ENCODE measurements around the gene POLE. TPM values are rescaled to one million over a fixed set of nuclear protein-coding genes. Genes with fewer than 3 reads are reported as not detected.

Gene POLE
- total and polyA plus RNA-seq, 9 donors = 21.5 to 43.2 (median 31.4) TPM

DNA sequence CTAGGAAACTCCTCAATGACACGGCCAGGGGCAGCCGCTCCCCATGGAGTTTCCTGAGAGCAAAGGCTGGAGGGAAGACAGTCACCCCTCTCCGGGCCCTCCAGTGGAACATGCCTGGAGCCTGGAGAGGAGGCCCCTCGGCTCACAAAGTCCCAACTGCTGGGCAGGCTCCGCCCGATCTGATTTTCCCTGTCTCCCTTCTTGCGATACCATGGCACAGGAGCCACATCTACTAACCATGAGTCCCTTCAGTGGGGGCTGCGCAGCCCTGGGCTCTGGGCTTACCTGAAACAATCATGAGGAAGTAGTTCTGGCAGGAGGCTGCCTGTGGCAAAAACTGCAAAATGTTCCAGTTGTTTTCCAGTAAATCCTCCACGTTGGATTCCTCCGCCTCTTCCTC lies 53.2 kb downstream of the POLE start:
- Histone ChIP-seq H3K36me3 (ENCODE audit: control insufficient read depth, insufficient read depth, low read length) (peaks cover 90% of the 10 kb centered on the region), H3K9me3 (replicated peaks; ENCODE audit: control insufficient read depth, low read depth, low read length) (no peaks in the 10 kb centered on the region), H3K4me3 (ENCODE audit: low read length) (no peak overlapping the region), H3K4me1 (ENCODE audit: control insufficient read depth, insufficient read depth, low read length) (no peaks in the 10 kb centered on the region), H3K27ac (ENCODE audit: low read length) (no peak overlapping the region), H3K27me3 (ENCODE audit: control insufficient read depth, insufficient read depth, low read length) (no peaks in the 10 kb centered on the region)
- no peak for DNase-seq
- 85% methylated on average over 10 of the region's 10 CpGs for WGBS (ENCODE audit: insufficient coverage)

DNA sequence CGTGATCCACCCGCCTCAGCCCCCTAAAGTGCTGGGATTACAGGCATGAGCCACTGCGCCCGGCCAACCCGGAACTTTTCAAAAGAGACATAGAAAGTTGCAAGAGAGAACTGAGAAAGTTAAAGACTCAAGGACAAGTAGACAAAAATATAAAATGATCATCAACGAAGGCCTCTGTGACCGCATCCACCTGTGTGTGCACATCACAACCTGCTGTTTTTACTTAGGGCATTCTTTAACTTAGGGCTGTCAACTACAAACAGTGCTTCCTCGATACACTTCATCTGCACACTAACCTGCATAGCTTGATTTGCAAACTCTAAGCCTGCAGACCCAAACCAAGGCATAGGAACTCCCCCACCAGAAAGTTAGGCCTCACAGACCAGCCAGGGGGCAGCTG lies 53.7 kb downstream of the POLE start:
- 100% methylated on average over 2 of the region's 8 CpGs for WGBS (ENCODE audit: insufficient coverage)
- Histone ChIP-seq H3K27me3 (ENCODE audit: control insufficient read depth, insufficient read depth, low read length) (no peaks in the 10 kb centered on the region), H3K27ac (ENCODE audit: low read length) (no peak overlapping the region), H3K36me3 (ENCODE audit: control insufficient read depth, insufficient read depth, low read length) (peaks cover 91% of the 10 kb centered on the region), H3K9me3 (replicated peaks; ENCODE audit: control insufficient read depth, low read depth, low read length) (no peaks in the 10 kb centered on the region), H3K4me1 (ENCODE audit: control insufficient read depth, insufficient read depth, low read length) (no peaks in the 10 kb centered on the region), H3K4me3 (ENCODE audit: low read length) (no peak overlapping the region)
- DNase-seq = no peak

DNA sequence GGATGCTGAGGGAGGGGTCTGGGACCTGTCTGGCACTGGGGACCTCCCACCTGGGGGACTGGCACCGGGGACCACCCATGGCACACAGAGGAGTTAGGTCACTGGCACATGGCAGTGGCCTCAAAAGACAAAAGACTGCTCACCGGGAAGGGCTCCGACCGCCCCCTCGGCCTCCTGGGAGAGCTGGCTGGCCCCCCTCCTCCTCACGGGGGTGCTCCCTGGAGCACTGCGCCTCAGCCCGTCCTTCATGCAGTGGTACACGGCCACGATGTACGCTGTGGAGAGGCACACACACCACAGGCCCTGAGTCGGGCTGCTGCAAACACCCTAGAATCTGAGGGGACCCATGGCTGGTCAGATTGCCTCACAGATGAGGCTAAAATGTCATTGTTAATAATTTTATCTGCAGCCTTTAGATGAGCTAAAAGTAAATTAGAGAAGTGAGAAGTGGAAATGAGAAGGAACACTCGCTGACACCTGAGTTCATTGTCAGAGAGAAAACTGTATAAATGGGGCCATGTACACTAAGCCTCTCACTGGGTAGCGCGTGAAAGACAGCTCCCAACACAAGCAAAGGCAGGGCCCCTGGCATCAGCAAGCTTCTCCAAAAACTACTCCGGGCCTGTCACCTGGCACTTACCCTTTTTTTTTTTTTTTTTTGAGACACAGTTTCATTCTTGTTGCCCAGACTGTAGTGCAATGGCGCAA lies 54.5 kb downstream of the POLE start:
- Histone ChIP-seq H3K4me1 (ENCODE audit: control insufficient read depth, insufficient read depth, low read length) (no peaks in the 10 kb centered on the region), H3K9me3 (replicated peaks; ENCODE audit: control insufficient read depth, low read depth, low read length) (no peaks in the 10 kb centered on the region), H3K4me3 (ENCODE audit: low read length) (no peak overlapping the region), H3K36me3 (ENCODE audit: control insufficient read depth, insufficient read depth, low read length) (peaks cover 87% of the 10 kb centered on the region), H3K27me3 (ENCODE audit: control insufficient read depth, insufficient read depth, low read length) (no peaks in the 10 kb centered on the region), H3K27ac (ENCODE audit: low read length) (no peak overlapping the region)
- 84% methylated on average over 15 of the region's 17 CpGs for WGBS (ENCODE audit: insufficient coverage)
- no peak for DNase-seq

DNA sequence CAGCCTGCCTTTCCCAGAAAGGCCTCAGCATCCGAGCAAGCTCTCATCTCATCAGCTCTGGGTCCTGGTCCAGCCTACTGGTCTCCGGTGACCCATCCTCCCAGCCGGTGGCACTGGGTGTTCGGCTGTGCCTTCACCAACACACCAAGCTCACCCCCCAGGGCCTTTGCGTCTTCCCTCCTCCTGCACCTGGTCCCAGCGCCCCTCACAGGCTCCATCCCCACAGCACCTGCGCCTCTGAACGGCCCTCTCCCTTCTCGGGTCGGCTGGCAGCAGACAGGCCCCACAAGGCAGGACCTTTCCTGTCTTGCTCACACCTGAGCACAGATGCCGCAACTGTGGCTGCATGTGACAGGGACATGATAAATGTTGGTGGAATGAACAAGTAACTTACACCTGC lies 55.5 kb downstream of the POLE start:
- WGBS (ENCODE audit: insufficient coverage) = 98% methylated on average over 6 of the region's 11 CpGs
- H3K4me3 ChIP-seq (ENCODE audit: low read length) = no peak overlapping the region
- peaks cover 82% of the 10 kb centered on the region for H3K36me3 ChIP-seq (ENCODE audit: control insufficient read depth, insufficient read depth, low read length)
- H3K27ac ChIP-seq (ENCODE audit: low read length) = no peak overlapping the region
- no peaks in the 10 kb centered on the region for H3K4me1 ChIP-seq (ENCODE audit: control insufficient read depth, insufficient read depth, low read length)
- H3K9me3 ChIP-seq (replicated peaks; ENCODE audit: control insufficient read depth, low read depth, low read length) = no peaks in the 10 kb centered on the region
- H3K27me3 ChIP-seq (ENCODE audit: control insufficient read depth, insufficient read depth, low read length) = no peaks in the 10 kb centered on the region
- no peak for DNase-seq

DNA sequence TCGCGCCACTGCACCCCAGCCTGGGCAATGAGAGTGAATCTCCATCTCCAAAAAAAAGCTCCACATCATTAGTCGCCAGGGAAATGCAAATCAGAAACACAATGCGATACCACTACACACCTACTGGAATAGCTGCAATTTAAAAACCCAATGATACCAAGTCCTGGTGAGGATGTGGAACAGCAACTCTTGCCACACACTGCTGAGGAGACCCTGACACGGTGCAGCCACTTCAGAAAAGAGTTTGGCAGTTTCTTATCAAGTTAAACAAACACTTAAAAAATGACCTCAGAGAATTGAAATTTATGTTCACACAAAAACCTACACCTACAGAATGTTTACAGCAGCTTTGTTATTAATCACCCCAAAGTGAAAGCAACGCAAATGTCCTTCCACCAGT lies 56.5 kb downstream of the POLE start:
- H3K27me3 ChIP-seq (ENCODE audit: control insufficient read depth, insufficient read depth, low read length) = no peaks in the 10 kb centered on the region
- peaks cover 79% of the 10 kb centered on the region for H3K36me3 ChIP-seq (ENCODE audit: control insufficient read depth, insufficient read depth, low read length)
- 95% methylated on average over 4 of the region's 6 CpGs for WGBS (ENCODE audit: insufficient coverage)
- DNase-seq = no peak
- H3K27ac ChIP-seq (ENCODE audit: low read length) = no peak overlapping the region
- H3K4me3 ChIP-seq (ENCODE audit: low read length) = no peak overlapping the region
- H3K4me1 ChIP-seq (ENCODE audit: control insufficient read depth, insufficient read depth, low read length) = no peaks in the 10 kb centered on the region
- H3K9me3 ChIP-seq (replicated peaks; ENCODE audit: control insufficient read depth, low read depth, low read length) = no peaks in the 10 kb centered on the region

DNA sequence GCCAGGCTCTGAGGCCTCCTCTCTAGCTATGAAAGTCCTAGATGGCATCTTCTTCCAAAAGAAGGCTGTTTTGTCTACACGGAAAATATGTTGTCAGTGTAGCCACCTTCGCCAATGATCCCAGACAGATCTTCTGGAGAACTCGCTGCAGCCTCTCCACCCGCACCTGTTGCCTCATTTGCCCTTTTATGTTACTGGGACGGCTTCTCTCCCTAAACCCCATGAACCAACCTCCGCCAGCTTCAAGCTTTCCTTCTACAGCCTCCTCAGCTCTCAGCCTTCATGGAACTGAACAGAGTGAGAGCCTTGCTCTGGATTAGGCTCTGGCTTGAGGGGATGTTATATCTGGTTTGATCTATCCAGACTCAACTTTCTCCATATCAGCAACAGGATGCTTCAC lies 57.8 kb downstream of the POLE start:
- 90% methylated on average over 4 of the region's 6 CpGs for WGBS (ENCODE audit: insufficient coverage)
- Histone ChIP-seq H3K4me3 (ENCODE audit: low read length) (no peak overlapping the region), H3K27me3 (ENCODE audit: control insufficient read depth, insufficient read depth, low read length) (no peaks in the 10 kb centered on the region), H3K36me3 (ENCODE audit: control insufficient read depth, insufficient read depth, low read length) (peaks cover 79% of the 10 kb centered on the region), H3K9me3 (replicated peaks; ENCODE audit: control insufficient read depth, low read depth, low read length) (no peaks in the 10 kb centered on the region), H3K4me1 (ENCODE audit: control insufficient read depth, insufficient read depth, low read length) (no peaks in the 10 kb centered on the region), H3K27ac (ENCODE audit: low read length) (no peak overlapping the region)
- DNase-seq = no peak

DNA sequence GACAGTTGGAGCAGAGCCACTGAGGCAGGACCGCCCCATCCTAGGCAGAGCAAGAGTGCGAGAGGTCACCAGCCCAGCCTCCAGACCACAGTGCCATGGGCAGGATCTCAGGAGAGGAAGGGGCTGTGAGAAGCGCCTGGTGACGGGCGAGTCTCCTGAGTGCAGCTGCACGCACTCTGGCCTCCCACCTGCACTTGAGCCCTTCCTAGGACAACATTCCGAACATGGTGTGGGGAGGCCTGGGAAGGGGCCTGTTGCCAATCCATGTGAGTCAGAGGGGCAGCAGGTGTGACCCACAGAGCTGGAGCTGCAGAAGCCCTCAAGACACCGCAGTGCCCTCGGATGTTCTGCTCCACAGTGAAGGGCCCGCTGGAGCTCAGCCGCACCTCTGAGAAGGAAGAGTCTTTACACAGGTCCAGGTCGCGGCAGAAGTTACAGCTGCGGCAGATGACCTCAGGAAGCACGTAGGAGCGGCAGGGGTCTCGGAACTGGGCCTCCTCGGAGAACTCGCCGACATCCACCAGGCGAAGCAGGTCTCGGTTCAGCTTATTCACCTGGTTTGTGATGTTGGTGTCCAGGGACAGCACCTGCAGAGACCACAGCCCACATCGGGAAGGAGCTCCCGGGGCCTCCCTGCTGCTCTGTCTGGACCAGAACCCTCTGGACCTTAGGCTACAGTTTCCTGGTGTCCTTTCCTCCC lies 61.3 kb downstream of the POLE start:
- Histone ChIP-seq H3K4me1 (ENCODE audit: control insufficient read depth, insufficient read depth, low read length) (peaks cover 16% of the 10 kb centered on the region), H3K27me3 (ENCODE audit: control insufficient read depth, insufficient read depth, low read length) (peaks cover 4% of the 10 kb centered on the region), H3K9me3 (replicated peaks; ENCODE audit: control insufficient read depth, low read depth, low read length) (no peaks in the 10 kb centered on the region), H3K4me3 (ENCODE audit: low read length) (no peak overlapping the region), H3K36me3 (ENCODE audit: control insufficient read depth, insufficient read depth, low read length) (peaks cover 53% of the 10 kb centered on the region), H3K27ac (ENCODE audit: low read length) (no peak overlapping the region)
- no peak for DNase-seq
- 95% methylated on average over 20 of the region's 24 CpGs for WGBS (ENCODE audit: insufficient coverage)

DNA sequence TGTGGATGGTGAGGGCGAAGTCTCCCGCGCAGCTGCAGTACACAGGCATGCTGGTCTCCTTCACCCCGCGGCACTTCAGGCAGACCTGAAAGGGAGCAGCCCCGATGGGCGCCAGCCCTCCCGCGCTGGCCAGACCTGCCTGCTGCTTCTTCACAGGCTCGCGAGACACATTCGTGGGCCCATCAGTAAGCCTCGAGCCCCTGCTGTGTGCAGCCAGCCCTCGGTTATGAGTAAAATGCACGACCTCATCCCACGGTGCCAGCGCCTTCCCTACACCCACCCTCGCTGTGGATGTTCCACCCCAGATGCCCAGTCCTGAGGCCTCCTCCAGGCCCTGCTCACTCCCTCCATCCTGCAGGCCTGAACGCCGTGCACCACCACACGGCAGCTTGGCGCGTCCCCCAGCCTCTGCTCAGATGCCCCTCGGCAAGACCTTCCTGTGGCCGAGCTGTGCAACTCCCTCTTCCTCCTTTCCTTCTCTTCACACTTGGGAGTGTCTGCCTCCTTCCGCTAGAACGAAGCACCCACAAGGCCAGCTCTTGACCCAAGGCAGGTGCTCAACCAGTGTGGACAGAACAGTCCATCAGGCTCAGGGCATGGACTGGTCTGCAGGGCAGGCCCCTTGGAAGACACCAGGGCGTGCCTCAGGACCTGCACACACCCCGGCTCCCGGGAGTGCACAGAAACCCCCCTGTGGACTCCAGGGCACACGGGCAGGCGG lies 62.1 kb downstream of the POLE start:
- no peaks in the 10 kb centered on the region for H3K9me3 ChIP-seq (replicated peaks; ENCODE audit: control insufficient read depth, low read depth, low read length)
- 86% methylated on average over 32 of the region's 32 CpGs for WGBS (ENCODE audit: insufficient coverage)
- DNase-seq = no peak
- H3K4me3 ChIP-seq (ENCODE audit: low read length) = no peak overlapping the region
- H3K27ac ChIP-seq (ENCODE audit: low read length) = no peak overlapping the region
- H3K27me3 ChIP-seq (ENCODE audit: control insufficient read depth, insufficient read depth, low read length) = peaks cover 12% of the 10 kb centered on the region
- H3K4me1 ChIP-seq (ENCODE audit: control insufficient read depth, insufficient read depth, low read length) = peaks cover 16% of the 10 kb centered on the region
- H3K36me3 ChIP-seq (ENCODE audit: control insufficient read depth, insufficient read depth, low read length) = peaks cover 46% of the 10 kb centered on the region

DNA sequence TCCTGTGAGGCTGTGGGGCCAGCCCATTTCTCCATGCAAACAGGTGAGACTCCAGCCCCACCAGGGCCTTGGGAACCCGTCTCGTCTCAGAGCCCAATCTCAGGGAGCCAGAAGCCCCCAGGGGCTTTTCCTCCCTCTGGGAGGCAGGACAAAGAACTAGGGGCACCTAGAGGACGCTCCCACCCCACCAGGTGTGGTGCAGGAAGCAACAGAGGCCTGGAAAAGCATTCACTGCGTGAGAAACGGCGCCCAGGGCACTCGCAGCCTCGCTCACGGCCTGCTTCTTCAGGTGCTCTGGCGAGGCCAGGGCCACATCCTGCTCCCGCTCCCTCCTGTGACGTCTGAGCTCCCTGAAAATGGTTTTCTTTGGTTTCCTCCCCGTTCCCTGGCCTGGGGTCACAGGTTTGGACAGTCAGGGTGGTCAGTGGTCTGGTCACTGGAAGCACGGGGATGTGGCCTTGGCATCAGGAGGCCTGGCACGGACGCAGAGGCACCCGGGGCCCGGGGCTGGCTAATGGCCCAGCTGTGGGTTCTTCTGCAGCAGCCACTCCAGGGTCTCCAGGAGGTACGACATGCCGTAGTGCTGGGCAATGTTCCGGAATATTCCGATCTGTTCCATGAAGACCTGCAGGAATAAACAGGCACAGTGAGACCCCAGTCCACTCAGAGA lies 62.8 kb downstream of the POLE start:
- H3K27ac ChIP-seq (ENCODE audit: low read length) = no peak overlapping the region
- peaks cover 38% of the 10 kb centered on the region for H3K36me3 ChIP-seq (ENCODE audit: control insufficient read depth, insufficient read depth, low read length)
- peaks cover 17% of the 10 kb centered on the region for H3K4me1 ChIP-seq (ENCODE audit: control insufficient read depth, insufficient read depth, low read length)
- DNase-seq = no peak
- H3K27me3 ChIP-seq (ENCODE audit: control insufficient read depth, insufficient read depth, low read length) = peaks cover 20% of the 10 kb centered on the region
- no peak overlapping the region for H3K4me3 ChIP-seq (ENCODE audit: low read length)
- WGBS (ENCODE audit: insufficient coverage) = 84% methylated on average over 22 of the region's 22 CpGs
- H3K9me3 ChIP-seq (replicated peaks; ENCODE audit: control insufficient read depth, low read depth, low read length) = no peaks in the 10 kb centered on the region
